Activated CD8-positive, alpha-beta T cell treated with anti-CD3 and anti-CD28 coated beads for 36 hours (primary cell): Measurements from ENCODE around the gene RAP2B. TPM values are rescaled to one million over a fixed set of nuclear protein-coding genes. Genes with fewer than 3 reads are reported as not detected.

Experiments used
- ATAC-seq: fragments of 200-7000 bp; cut with Tn5 transposase; one replicate; pipeline ENCODE4 v1.10.0; 2021; ENCODE audit warnings: mild to moderate bottlenecking, moderate library complexity
- CTCF ChIA-PET: fragments of 350-600 bp; sonication (Branson Sonifier 250); formaldehyde crosslinking; loops from one replicate; lab custom pipeline; 2021; ENCODE audit warnings: antibody characterized with exemption; lab: Charles Lee
- POLR2A ChIA-PET: fragments of 350-600 bp; sonication (Branson Sonifier 250); formaldehyde crosslinking; loops from one replicate; lab custom pipeline; 2021; ENCODE audit warnings: antibody characterized with exemption; lab: Charles Lee
- DNase-seq: peaks from one replicate; pipeline ENCODE4 v3.0.0-alpha.2; 2020
- H3K27ac Mint-ChIP-seq: one replicate; pipeline ENCODE4 v1.8.0; 2021; ENCODE audit warnings: mild to moderate bottlenecking, mixed read lengths
- H3K27me3 Mint-ChIP-seq: one replicate; pipeline ENCODE4 v1.8.0; 2021; ENCODE audit warnings: mixed read lengths
- H3K36me3 Mint-ChIP-seq: one replicate; pipeline ENCODE4 v1.8.0; 2021; ENCODE audit warnings: low read depth, mixed read lengths
- H3K4me1 Mint-ChIP-seq: one replicate; pipeline ENCODE4 v1.8.0; 2021; ENCODE audit warnings: low read depth, mixed read lengths
- H3K4me3 Mint-ChIP-seq: one replicate; pipeline ENCODE4 v1.8.0; 2021; ENCODE audit warnings: mild to moderate bottlenecking, moderate library complexity, mixed read lengths
- H3K9me3 Mint-ChIP-seq: one replicate; pipeline ENCODE4 v1.8.0; 2021; ENCODE audit warnings: mixed read lengths
- intact Hi-C: fragments of 100-400 bp; cut with micrococcal nuclease; formaldehyde crosslinking; loops from one replicate; pipeline ENCODE4 v1.10.0; 2022
- total RNA-seq, 2 experiments: library from RNA; stranded (reverse); gene quantifications; one replicate each; pipeline ENCODE4 v1.2.3, GENCODE V29; 2021
- TF ChIP-seq, protein P1 (sequence below): fragments of 200-600 bp; IDR thresholded peaks from one replicate; pipeline ENCODE4 v1.8.0; 2022; ENCODE audit warnings: antibody characterized with exemption, mild to moderate bottlenecking

RAP2B gene
- total RNA-seq, 2 experiments from 2014 or later = 14.4 to 15.3 TPM

DNA sequence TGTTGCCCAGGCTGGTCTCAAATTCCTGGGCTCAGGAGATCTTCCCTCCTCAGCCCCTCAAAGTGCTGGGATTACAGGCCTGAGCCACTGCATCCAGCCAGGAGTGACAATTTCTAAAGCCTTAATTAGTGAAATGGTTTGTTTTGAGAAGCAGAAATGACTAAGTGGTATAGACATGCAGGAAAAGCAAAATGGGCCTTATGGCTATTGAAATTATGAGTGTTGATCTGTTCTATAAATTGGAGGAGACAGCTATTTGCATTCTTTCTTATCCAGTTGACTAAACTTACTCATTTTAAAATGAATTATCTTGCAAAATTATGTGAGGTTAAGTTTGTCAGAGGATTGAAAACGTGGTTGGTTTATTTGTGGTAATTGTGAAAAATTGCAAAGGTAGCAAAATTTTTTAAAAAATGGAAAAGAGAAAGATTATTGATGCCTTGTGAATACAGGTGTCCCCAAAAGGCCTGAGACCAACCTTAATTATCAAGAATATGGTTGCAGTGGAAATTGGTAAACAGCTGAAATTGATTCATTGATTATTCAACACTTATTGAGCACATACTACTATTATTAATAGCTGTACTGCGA lies 7.9 kb downstream of the RAP2B start:
- TF ChIP-seq, protein P1, sequence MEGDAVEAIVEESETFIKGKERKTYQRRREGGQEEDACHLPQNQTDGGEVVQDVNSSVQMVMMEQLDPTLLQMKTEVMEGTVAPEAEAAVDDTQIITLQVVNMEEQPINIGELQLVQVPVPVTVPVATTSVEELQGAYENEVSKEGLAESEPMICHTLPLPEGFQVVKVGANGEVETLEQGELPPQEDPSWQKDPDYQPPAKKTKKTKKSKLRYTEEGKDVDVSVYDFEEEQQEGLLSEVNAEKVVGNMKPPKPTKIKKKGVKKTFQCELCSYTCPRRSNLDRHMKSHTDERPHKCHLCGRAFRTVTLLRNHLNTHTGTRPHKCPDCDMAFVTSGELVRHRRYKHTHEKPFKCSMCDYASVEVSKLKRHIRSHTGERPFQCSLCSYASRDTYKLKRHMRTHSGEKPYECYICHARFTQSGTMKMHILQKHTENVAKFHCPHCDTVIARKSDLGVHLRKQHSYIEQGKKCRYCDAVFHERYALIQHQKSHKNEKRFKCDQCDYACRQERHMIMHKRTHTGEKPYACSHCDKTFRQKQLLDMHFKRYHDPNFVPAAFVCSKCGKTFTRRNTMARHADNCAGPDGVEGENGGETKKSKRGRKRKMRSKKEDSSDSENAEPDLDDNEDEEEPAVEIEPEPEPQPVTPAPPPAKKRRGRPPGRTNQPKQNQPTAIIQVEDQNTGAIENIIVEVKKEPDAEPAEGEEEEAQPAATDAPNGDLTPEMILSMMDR = no peak
- peaks cover 11% of the 10 kb centered on the region for H3K36me3 Mint-ChIP-seq
- ChIA-PET POLR2A (interaction anchor here (0.7 kb wide), 1 partner anchor 458 kb away, joined by 3 read pairs; no protein-coding TSS in a partner anchor), CTCF (interaction anchor here (1.9 kb wide), 1 partner anchor 9 kb away, joined by 6 read pairs; no protein-coding TSS in a partner anchor)
- H3K4me1 Mint-ChIP-seq = peaks cover 41% of the 10 kb centered on the region
- no peaks in the 10 kb centered on the region for H3K27me3 Mint-ChIP-seq
- H3K27ac Mint-ChIP-seq = no peak overlapping the region
- no peaks in the 10 kb centered on the region for H3K9me3 Mint-ChIP-seq
- intact Hi-C loops = loop anchor here (5.0 to 10.0 kb wide), 4 partner anchors 47 to 595 kb away; no protein-coding TSS in a partner anchor
- DNase-seq = no peak
- no peak for ATAC-seq
- H3K4me3 Mint-ChIP-seq = no peak overlapping the region

DNA sequence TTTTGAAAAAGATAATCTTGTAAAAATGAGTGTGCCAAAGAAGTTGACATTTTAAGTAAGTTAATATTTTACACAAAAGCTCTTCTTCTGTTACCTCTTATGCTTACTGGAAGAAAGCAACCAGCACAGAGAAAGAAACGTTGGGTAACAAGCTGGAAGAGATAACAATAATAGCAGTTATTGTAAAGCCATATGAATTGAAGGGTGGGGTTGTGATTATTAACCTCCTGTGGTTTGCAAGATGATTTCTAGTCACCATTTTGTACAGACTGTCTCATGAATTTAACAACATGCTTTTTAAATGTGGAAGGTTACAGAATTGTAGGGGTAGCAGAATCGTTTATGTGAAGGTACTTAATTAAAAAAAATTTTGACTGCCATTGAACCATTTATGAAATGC lies 9.2 kb downstream of the RAP2B start:
- ChIA-PET POLR2A (interaction anchor here (1.3 kb wide), 1 partner anchor 9 kb away, joined by 4 read pairs; the partner anchor contains the start of gene RAP2B), CTCF (interaction anchor here (1.0 to 1.9 kb wide), 3 partner anchors 9 to 100 kb away, joined by 3 to 6 read pairs (median 3); no protein-coding TSS in a partner anchor)
- Mint-ChIP-seq H3K27me3 (no peaks in the 10 kb centered on the region), H3K4me1 (peaks cover 27% of the 10 kb centered on the region), H3K9me3 (peaks cover 2% of the 10 kb centered on the region), H3K27ac (no peak overlapping the region), H3K4me3 (no peak overlapping the region), H3K36me3 (peaks cover 5% of the 10 kb centered on the region)
- intact Hi-C loops = no loop called here
- DNase-seq = no peak
- TF ChIP-seq, protein P1 = no peak
- ATAC-seq = no peak

DNA sequence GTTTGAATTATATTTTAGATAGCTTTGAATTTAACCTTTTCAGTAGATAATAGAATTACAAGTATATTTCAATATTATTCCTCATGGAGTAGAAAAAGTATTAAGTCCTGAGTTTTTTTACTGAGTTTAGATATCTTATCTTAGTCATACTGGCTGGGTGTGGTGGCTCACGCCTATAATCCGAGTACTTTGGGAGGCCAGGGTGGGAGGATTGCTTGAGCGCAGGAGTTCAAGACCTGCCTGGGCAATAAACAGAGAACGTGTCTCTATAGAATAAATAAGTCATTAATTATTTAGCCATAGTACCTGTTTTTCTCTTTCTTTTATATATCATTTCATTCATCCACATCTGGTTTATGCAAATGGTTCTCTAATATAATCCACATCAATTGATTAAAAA lies 9.9 kb downstream of the RAP2B start:
- CTCF ChIA-PET = interaction anchor here (1.0 to 1.9 kb wide), 3 partner anchors 9 to 99 kb away, joined by 3 to 6 read pairs (median 3); no protein-coding TSS in a partner anchor
- no peak overlapping the region for H3K27ac Mint-ChIP-seq

DNA sequence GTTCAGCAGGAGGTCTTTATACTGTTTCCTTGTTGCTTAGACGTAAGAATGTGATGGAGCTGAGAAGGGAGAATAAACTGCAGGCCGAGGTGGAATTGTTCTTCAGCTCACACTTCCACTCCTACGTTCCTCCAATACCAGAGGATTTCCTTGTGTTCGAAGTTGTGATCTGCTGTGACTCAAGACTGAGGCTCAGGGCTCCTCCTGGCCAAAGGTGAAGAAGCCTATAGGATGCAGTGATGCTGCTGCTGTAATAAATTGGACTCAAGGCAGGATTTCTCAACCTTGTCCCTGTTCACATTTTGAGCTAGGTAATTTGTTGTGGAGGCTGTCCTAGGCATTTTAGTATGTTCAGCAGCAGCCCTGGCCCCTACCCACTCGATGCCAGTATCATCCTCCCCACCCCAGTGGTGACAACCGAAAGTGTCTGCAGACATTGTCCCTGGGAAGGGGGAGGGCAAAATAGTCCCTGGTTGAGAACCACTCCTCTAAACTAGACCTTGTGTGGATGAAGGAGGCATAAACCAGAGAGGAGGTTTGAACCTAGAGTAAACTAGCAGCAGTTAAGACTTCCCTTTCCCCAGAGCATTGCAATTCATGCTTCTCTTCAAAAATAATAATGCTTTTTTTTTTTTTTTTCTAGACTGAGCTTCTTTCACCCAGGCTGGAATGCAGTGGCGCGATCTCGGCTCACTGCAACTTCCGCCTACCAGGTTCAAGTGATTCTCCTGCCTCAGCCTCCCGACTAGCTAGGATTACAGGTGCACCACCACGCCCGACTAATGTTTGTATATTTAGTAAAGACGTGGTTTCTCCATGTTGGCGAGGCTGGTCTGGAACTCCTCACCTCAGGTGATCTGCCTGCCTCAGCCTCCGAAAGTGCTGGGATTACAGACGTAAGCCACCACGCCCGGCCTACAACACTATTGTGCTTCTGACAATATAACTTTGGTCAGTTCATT lies 11.1 kb downstream of the RAP2B start:
- ChIA-PET POLR2A (no interaction called here), CTCF (interaction anchor here (1.6 kb wide), 1 partner anchor 11 kb away, joined by 3 read pairs; no protein-coding TSS in a partner anchor)
- no peak for DNase-seq
- Mint-ChIP-seq H3K9me3 (peaks cover 2% of the 10 kb centered on the region), H3K27ac (no peak overlapping the region), H3K27me3 (no peaks in the 10 kb centered on the region), H3K4me1 (peaks cover 10% of the 10 kb centered on the region), H3K4me3 (no peak overlapping the region), H3K36me3 (peaks cover 6% of the 10 kb centered on the region)
- intact Hi-C loops = no loop called here
- TF ChIP-seq, protein P1 = no peak
- ATAC-seq = no peak

More for the DNA sequence above, 9.9 kb downstream of the RAP2B start:
- H3K4me1 Mint-ChIP-seq = peaks cover 21% of the 10 kb centered on the region
- intact Hi-C loops = no loop called here
- ATAC-seq (no peak), DNase-seq (no peak)
- no peaks in the 10 kb centered on the region for H3K27me3 Mint-ChIP-seq
- peaks cover 6% of the 10 kb centered on the region for H3K36me3 Mint-ChIP-seq
- POLR2A ChIA-PET = interaction anchor here (0.6 to 1.3 kb wide), 2 partner anchors 9 to 51 kb away, joined by 3 to 4 read pairs; partner anchors contain the start of gene RAP2B
- TF ChIP-seq, protein P1 = no peak
- no peak overlapping the region for H3K4me3 Mint-ChIP-seq
- peaks cover 2% of the 10 kb centered on the region for H3K9me3 Mint-ChIP-seq
